ENCODE results near the gene KY. TPM values are rescaled to one million over a fixed set of nuclear protein-coding genes. Genes with fewer than 3 reads are reported as not detected.

Gene KY
- total RNA-seq, 1 experiment from 2014 or later, result 0.07 TPM

- Histone ChIP-seq H3K4me3 (ENCODE audit: insufficient read depth, low read depth, low read length) (no peak overlapping the region), H3K27me3 (ENCODE audit: control insufficient read depth, insufficient read depth, low read length) (peaks cover 25% of the 10 kb centered on the region), H3K36me3 (replicated peaks; ENCODE audit: control insufficient read depth, insufficient read depth, low read length) (no peaks in the 10 kb centered on the region)
- peak; percentile 60 for DNase-seq
Observed at GRCh38 chr3:134644731-134645514, 5.9 kb downstream of the KY start.

- no peak overlapping the region for H3K4me3 ChIP-seq (ENCODE audit: insufficient read depth, low read depth, low read length)
- peaks cover 8% of the 10 kb centered on the region for H3K27me3 ChIP-seq (ENCODE audit: control insufficient read depth, insufficient read depth, low read length)
- DNase-seq, result no peak
- H3K36me3 ChIP-seq (replicated peaks; ENCODE audit: control insufficient read depth, insufficient read depth, low read length), result no peaks in the 10 kb centered on the region
Observed at GRCh38 chr3:134643150-134643675, 7.6 kb downstream of the KY start.

GRCh38 chr3:134642445-134643149 is 8.2 kb downstream of the KY start:
- Histone ChIP-seq H3K36me3 (replicated peaks; ENCODE audit: control insufficient read depth, insufficient read depth, low read length) (no peaks in the 10 kb centered on the region), H3K27me3 (ENCODE audit: control insufficient read depth, insufficient read depth, low read length) (peaks cover 3% of the 10 kb centered on the region), H3K4me3 (ENCODE audit: insufficient read depth, low read depth, low read length) (no peak overlapping the region)
- DNase-seq, result no peak

- Histone ChIP-seq H3K4me3 (ENCODE audit: insufficient read depth, low read depth, low read length) (no peak overlapping the region), H3K27me3 (ENCODE audit: control insufficient read depth, insufficient read depth, low read length) (no peaks in the 10 kb centered on the region; the same call in none of the 2 replicates), H3K36me3 (replicated peaks; ENCODE audit: control insufficient read depth, insufficient read depth, low read length) (no peaks in the 10 kb centered on the region)
- no peak for DNase-seq
Observed at GRCh38 chr3:134641671-134642300, 9.0 kb downstream of the KY start.

GRCh38 chr3:134640872-134641470 is 9.9 kb downstream of the KY start:
- no peaks in the 10 kb centered on the region; the same call in none of the 2 replicates for H3K27me3 ChIP-seq (ENCODE audit: control insufficient read depth, insufficient read depth, low read length)
- DNase-seq, result peak; percentile 77
- H3K4me3 ChIP-seq (ENCODE audit: insufficient read depth, low read depth, low read length), result no peak overlapping the region
- no peaks in the 10 kb centered on the region for H3K36me3 ChIP-seq (replicated peaks; ENCODE audit: control insufficient read depth, insufficient read depth, low read length)

- Histone ChIP-seq H3K36me3 (replicated peaks; ENCODE audit: control insufficient read depth, insufficient read depth, low read length) (no peaks in the 10 kb centered on the region), H3K27me3 (ENCODE audit: control insufficient read depth, insufficient read depth, low read length) (no peaks in the 10 kb centered on the region; the same call in none of the 2 replicates), H3K4me3 (ENCODE audit: insufficient read depth, low read depth, low read length) (no peak overlapping the region)
- DNase-seq, result no peak
Observed at GRCh38 chr3:134640378-134640777, 10.4 kb downstream of the KY start.

- H3K27me3 ChIP-seq (ENCODE audit: control insufficient read depth, insufficient read depth, low read length), result no peaks in the 10 kb centered on the region; the same call in 1 of the 2 replicates
- no peak for DNase-seq
- H3K36me3 ChIP-seq (replicated peaks; ENCODE audit: control insufficient read depth, insufficient read depth, low read length), result no peaks in the 10 kb centered on the region
- no peak overlapping the region for H3K4me3 ChIP-seq (ENCODE audit: insufficient read depth, low read depth, low read length)
Observed at GRCh38 chr3:134638385-134639030, 12.3 kb downstream of the KY start.

GRCh38 chr3:134636406-134636805 is 14.4 kb downstream of the KY start:
- H3K27me3 ChIP-seq (ENCODE audit: control insufficient read depth, insufficient read depth, low read length), result no peaks in the 10 kb centered on the region
- no peak overlapping the region for H3K4me3 ChIP-seq (ENCODE audit: insufficient read depth, low read depth, low read length)
- H3K36me3 ChIP-seq (replicated peaks; ENCODE audit: control insufficient read depth, insufficient read depth, low read length), result no peaks in the 10 kb centered on the region
- DNase-seq, result no peak

- Histone ChIP-seq H3K36me3 (replicated peaks; ENCODE audit: control insufficient read depth, insufficient read depth, low read length) (no peaks in the 10 kb centered on the region), H3K4me3 (ENCODE audit: insufficient read depth, low read depth, low read length) (no peak overlapping the region), H3K27me3 (ENCODE audit: control insufficient read depth, insufficient read depth, low read length) (no peaks in the 10 kb centered on the region)
- no peak for DNase-seq
Observed at GRCh38 chr3:134630506-134630905, 20.3 kb downstream of the KY start.

GRCh38 chr3:134628884-134629283 is 21.9 kb downstream of the KY start:
- Histone ChIP-seq H3K4me3 (ENCODE audit: insufficient read depth, low read depth, low read length) (no peak overlapping the region), H3K27me3 (ENCODE audit: control insufficient read depth, insufficient read depth, low read length) (no peaks in the 10 kb centered on the region), H3K36me3 (replicated peaks; ENCODE audit: control insufficient read depth, insufficient read depth, low read length) (no peaks in the 10 kb centered on the region)
- no peak for DNase-seq

- no peaks in the 10 kb centered on the region for H3K36me3 ChIP-seq (replicated peaks; ENCODE audit: control insufficient read depth, insufficient read depth, low read length)
- no peaks in the 10 kb centered on the region for H3K27me3 ChIP-seq (ENCODE audit: control insufficient read depth, insufficient read depth, low read length)
- no peak for DNase-seq
- H3K4me3 ChIP-seq (ENCODE audit: insufficient read depth, low read depth, low read length), result no peak overlapping the region
Observed at GRCh38 chr3:134627831-134628230, 23.0 kb downstream of the KY start.

- Histone ChIP-seq H3K36me3 (replicated peaks; ENCODE audit: control insufficient read depth, insufficient read depth, low read length) (no peaks in the 10 kb centered on the region), H3K27me3 (ENCODE audit: control insufficient read depth, insufficient read depth, low read length) (no peaks in the 10 kb centered on the region), H3K4me3 (ENCODE audit: insufficient read depth, low read depth, low read length) (no peak overlapping the region)
- DNase-seq, result no peak
Observed at GRCh38 chr3:134625885-134626741, 24.7 kb downstream of the KY start.

- Histone ChIP-seq H3K4me3 (ENCODE audit: insufficient read depth, low read depth, low read length) (no peak overlapping the region), H3K36me3 (replicated peaks; ENCODE audit: control insufficient read depth, insufficient read depth, low read length) (no peaks in the 10 kb centered on the region), H3K27me3 (ENCODE audit: control insufficient read depth, insufficient read depth, low read length) (no peaks in the 10 kb centered on the region)
- DNase-seq, result no peak
Observed at GRCh38 chr3:134625462-134625861, 25.4 kb downstream of the KY start.
